HG02571 (cell line): ENCODE measurements around the gene PIGM.
"Not testable (repeated sequence)": the region's sequence is repeated elsewhere in the genome, so short reads cannot be mapped to it uniquely, and the experiment has no call there.

Source experiments
- ATAC-seq: cut with Tn5 transposase; IDR thresholded peaks from one replicate; pipeline ENCODE4 v1.9.1; 2021; ENCODE audit warnings: mild to moderate bottlenecking, moderate library complexity; ENCODE audit not compliant: unreplicated experiment

Gene PIGM

DNA sequence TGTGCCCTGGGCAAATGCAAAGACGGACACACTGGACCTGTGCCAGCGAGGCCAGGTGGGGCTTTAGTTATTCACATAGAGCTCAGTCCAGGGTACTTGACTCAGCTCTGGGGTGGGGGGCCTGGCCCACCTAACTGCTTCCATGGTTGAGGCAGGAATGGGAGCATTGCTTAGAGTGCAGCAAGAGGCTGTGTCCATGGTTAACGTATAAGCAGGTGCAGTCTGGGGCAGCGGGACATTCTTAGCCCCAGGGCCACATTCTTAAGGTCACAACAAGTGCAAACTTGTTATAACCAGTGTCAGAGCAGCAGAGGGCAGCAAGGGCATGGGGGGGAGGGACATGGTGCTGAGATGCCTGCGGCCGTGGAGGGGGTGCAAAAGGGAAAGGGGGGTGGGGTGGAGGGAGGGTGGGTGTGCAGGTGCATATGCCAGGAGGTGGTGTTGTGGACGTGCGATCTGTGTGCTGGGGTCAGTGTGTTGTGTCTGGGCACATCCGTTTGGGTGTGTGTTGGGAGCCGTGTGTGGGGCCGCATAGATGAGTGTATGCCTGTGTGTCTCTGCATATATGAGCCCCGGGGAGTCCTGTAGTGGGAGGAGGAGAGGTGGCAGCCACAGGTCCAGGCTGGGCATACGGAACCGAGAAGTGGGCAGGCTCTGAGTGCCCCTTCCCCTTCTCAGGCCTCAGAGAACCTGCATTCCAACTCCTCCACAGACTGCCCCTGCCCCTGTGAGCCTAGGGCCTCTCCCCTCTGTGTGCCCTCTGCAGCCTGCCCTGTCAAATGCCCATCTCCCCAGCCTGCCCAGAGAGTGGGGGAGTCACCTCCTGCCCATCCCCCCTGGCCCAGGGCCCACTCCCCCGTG is 29.8 kb upstream of the PIGM start:
- no peak for ATAC-seq

GRCh38 chr1:160058087-160058486 is 26.3 kb upstream of the PIGM start:
- no peak for ATAC-seq

DNA sequence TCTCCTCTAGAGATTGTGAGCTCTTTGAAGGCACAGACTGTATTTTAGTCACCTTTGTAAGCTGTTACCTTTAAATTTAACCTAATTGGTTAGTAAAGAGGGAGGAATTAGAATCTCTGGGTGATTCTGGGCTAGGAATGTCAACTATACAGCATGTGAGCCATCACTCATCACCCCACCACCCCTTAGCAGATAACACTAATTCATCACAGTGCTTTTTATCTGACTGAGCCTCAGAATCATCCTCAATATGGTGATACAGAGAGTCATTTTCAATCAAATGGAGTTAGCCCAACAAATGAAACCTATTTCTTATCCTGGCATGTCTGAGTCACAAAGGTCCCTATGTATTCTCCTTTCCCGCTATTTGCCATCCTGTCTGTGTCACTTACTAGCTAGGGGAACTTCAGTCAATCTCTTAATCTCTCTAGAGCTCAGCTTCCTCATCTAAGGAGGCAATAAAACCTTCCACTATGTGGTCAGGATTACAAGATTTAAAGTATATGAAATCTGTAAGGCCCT is 24.9 kb upstream of the PIGM start:
- ATAC-seq, result no peak

- no peak for ATAC-seq
Observed at GRCh38 chr1:160053548-160054365, 22.0 kb upstream of the PIGM start.

GRCh38 chr1:160052936-160053335 is 21.1 kb upstream of the PIGM start:
- no peak for ATAC-seq

DNA sequence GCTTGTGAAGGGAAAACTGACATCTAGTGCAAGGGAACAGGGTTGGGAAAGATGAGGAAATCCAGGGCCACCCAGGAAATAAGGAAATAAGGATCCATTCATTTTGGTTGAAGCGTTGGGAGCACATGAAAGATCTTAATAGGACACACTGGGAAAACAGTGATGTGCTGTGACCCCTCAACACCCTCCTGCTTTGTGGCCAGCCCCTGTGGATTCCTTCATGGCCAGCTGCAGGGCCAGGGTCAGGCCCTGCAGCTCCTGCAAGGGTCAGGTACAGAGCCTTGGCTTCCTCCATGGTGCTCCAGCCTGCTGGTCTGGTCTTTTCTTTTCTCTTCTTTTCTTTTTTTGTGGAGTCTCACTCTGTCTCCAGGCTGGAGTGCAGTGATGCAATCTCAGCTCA is 18.8 kb upstream of the PIGM start:
- no peak for ATAC-seq

DNA sequence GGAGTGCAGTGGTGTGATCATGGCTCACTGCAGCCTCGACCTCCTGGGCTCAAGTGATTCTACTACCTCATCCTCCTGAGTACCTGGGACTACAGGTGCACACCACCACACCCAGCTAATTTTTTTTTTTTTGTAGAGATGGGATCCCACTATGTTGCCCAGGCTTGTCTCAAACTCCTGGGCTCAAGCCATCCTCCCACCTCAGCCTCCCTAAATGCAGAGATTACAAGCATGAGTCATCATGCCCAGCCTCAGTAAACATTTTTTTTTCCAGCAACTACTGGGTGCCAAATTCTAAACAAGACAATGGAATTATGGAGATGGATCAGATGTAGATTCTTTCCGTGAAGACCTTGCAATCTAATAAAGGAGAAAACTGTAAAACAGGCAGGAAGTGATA is 18.4 kb upstream of the PIGM start:
- ATAC-seq, result not testable (repeated sequence)

DNA sequence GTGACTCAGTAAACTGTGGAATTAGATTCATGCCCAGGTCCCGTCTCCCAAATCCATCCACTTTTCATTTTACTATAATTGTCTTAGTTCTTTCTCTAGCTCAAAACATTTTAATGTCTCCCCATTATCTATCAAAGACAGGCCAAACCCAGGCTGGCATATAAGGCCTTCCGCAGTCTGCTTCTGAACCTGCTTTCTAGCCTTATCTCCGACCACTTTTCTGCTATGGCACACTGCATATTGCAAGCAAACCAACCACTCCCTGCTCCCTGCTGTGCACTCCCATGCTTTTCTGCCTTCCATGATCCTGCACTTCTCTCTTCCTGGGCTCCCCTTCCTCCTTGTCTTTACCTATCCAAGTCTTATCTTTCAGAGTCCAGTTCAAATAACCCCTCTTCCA is 17.3 kb upstream of the PIGM start:
- ATAC-seq, result no peak

DNA sequence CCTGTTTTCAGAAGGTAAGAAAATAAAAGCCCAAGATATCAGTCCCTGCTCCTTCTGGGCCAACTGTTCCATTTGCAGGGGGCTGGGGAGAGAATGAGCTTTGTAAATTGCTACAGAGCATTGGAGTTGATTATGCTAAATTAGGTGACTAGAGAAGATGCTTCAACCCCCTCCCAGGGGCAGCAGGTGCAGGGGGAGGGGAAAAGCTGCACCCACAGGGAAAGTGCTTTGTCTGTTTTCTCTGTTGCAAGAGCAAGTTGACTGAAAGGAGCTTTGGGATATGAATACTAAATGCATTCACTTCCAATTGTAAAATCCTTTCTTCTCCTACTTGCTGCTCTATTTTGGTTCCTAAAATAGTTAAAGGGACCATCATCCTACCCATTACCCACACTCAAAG is 16.5 kb upstream of the PIGM start:
- ATAC-seq, result no peak

DNA sequence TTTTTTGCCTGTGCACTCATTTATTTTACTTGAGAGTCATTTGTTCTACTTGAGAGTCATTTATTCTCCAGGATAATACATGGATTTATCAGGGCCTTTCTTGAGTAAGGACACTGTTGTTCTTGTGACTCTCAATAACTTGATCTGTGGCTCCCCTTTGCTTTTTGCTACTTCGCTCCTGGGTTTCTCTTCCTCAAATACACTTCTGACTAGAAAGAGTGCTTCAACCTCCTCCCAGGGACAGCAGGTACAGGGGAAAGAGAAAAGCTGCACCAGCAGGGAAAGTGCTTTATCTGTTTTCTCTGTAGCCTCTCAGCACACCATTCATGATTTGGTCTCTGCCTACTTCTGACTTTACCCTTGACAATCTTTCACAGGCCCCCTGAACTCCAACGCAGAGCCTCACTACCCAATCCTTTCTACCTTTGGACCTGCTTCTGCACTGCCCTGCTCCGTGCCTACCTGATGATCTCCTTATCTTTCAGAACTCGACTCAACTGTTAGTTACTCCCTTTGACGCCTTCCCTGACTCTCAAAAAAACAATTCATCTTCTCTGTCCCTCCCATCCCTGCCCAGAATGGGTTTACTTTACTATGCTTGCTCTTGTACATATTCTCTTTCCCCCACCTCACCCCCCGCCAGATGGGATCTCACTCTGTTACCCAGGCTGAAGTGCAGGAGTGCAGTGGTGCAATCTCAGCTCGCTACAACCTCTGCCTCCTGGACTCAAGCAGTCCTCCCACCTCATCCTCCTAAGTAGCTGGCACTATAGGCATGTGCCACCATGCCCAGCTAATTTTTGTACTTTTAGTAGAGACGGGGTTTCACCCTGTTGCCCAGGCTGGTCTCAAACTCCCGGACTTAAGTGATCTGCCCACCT is 15.6 kb upstream of the PIGM start:
- peak; percentile 51 for ATAC-seq

DNA sequence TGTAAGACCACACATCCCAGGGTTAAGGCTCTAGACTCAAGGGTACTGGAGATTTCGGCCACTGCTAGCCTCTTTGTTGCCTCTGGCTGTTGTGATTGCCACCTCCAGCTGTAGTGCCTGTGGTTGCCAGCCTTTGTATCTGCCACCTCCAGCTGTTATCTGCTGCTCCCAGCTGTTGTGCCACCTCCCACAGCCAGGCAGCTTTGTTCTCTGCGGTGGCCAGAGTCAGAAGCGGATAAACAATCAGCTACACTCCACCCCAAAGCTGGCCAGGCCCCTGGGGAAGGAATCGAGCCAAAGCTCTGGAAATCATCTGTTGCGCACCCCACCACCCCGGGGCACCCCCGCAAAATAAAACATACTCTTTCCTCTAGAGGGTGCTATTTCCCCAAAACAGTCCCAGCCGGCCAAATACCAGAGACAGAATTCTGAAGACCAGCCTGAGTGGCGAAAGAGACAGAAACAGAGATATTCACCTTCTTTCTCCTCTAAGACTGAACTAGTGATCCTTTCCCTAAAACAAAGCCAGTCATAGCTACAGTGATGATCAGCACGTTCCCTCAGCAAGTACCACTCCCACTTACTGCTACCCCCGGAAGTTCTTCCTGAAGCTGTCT is 14.8 kb upstream of the PIGM start:
- ATAC-seq, result peak; percentile 72

DNA sequence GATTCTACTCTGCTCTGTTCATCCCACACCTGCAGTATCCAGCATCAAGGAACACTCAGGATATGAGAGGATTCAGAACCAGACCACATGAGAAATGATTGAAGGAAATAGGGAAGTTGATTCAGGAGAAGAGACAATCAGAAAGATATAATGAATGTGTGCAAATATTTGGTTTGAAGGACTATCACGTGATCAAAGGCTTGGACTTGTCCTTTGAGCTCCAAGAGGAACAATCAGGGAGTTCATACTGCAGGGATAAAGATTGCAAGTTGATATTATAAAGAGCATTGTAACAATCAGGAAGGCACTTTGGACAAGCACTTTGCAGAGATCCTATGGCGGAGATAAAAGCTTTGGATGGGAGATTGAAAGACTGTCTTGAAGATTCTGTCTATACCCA is 13.9 kb upstream of the PIGM start:
- ATAC-seq, result no peak

- no peak for ATAC-seq
Observed at GRCh38 chr1:160043543-160043942, 11.8 kb upstream of the PIGM start.

DNA sequence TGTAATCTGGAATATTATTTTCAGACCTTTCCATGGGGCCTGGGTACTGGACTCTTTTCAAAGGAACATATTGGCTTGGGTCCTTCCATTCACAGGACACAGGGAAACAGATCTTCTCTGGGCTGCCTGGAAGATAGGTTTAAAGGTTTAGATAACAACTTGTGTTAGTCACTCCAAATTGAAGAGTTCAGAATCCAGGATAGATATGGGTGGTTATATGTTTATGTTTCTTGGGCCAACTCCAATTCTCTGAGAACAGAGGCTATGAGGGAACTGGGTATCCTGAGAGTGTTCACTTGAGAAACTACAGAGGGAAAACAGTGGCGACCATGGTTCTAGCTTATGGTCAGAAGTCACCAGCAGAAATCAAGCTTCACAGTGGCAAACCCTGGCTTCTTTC is 8.7 kb upstream of the PIGM start:
- no peak for ATAC-seq

DNA sequence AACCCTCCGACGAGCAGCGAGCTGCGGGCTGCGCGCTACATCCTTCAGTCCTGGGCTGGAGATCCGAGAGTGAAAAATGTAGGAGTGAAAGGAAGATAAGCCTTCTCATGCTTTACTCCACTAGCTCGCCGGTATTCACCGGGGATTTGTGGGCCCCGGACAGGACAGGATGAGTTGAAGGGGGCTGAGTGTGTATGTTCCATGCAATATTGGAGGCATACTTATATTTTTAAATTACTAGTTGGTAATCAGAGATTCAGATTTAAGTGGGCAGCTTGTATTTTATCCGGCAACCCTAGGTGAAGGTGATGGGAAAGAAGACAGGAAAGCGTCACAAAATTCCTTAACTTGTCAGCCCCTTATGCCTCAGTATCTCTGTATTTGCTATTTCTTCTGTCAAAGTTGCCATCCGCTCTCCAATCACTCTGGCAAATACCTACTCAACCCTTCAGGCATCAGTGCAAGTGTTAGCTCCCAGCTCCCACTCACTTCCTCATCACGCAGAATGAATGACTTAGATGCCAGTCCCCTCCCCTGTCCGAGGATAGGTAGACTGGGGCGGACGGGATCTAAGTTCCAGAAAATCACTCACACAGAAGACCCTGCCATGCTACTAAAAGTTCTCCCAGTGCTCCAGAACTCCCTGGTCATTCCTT is 503 bp upstream of the PIGM start:
- ATAC-seq, result peak; percentile 17

GRCh38 chr1:160030657-160031364 is 979 bp downstream of the PIGM start:
- no peak for ATAC-seq

GRCh38 chr1:160028426-160028825 is 3.4 kb downstream of the PIGM start:
- ATAC-seq, result no peak

GRCh38 chr1:160025314-160025713 is 6.5 kb downstream of the PIGM start:
- ATAC-seq, result no peak

GRCh38 chr1:160024195-160024905 is 7.4 kb downstream of the PIGM start:
- ATAC-seq, result no peak
